Stimulated activated CD4-positive, alpha-beta T cell treated with anti-CD3 and anti-CD28 coated beads, Interleukin-1b, Interleukin-23, amount 100 ng/mL, for 24 hours (primary cell): ENCODE results near the gene RPL19.
"Not testable (repeated sequence)": the region's sequence is repeated elsewhere in the genome, so short reads cannot be mapped to it uniquely, and the experiment has no call there.

Source experiments
- DNase-seq, 4 experiments: peaks; one replicate each; pipeline ENCODE4 v3.0.0-alpha.2; 2020; ENCODE audit warnings: low read depth in 4 of 4, low spot score in 1 of 4

The RPL19 gene

GRCh38 chr17:39240631-39241030 is 40.5 kb downstream of the RPL19 start:
- no peak for DNase-seq

DNA sequence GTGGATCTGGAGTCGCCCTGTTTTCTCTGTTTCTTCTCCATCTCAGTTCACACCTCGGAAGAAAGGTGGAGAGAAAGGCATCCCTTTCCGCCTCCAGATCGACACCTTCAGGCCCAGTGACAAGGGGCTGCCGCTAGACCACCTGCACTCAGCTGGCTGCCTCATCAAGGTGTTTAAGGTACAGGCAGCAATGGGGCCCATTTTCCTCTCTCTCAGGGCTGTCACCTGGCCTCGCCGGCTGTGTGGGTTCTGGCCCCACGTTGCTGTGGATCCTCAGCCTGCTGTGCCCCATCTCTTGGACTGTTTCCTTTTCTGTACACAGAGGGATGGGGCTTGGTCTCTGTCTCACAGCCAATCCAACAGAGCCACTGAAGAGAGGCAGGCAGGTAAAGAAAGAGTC is 43.1 kb downstream of the RPL19 start:
- no peak for DNase-seq

- no peak for DNase-seq
Measured at GRCh38 chr17:39244016-39244599, 44.0 kb downstream of the RPL19 start.

- peak; percentile 79 to 87 (median 82) for DNase-seq
Measured at GRCh38 chr17:39244600-39245570, 44.8 kb downstream of the RPL19 start.

DNA sequence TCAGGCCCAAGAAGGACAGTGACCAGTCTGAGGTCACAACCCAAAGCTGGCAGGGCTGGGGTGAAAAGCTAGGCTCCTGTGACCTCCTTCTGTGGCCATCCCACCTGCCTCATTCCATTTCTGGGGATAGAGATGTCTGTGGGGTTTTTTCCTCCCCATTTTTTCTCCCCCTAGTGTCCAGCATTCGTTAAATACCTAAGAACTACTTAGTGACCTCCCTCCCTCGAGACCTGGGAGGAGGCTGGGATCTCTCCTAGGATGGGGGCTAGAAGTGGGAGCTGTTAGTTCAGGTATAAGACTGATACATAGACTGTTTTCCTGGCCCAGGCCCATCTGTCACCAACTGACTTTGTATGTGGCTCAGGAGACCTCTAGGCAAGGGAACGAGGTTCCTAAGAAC is 46.2 kb downstream of the RPL19 start:
- no peak for DNase-seq

DNA sequence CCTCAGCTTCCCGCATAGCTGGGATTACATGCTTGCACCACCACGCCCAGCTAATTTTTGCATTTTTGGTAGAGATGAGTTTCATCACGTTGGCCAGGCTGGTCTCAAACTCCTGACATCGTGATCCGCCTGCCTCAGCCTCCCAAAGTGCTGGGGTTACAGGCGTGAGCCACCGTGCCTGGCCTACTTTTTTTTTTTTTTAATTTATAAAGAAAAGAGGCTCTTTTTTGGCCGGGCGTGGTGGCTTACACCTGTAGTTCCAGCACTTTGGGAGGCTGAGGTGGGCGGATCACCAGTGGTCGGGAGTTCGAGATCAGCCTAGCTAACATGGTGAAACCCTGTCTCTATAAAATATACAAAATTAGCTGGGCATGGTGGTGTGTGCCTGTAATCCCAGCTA is 50.0 kb downstream of the RPL19 start:
- DNase-seq = not testable (repeated sequence)

- no peak for DNase-seq
Measured at GRCh38 chr17:39251997-39252396, 51.9 kb downstream of the RPL19 start.

DNA sequence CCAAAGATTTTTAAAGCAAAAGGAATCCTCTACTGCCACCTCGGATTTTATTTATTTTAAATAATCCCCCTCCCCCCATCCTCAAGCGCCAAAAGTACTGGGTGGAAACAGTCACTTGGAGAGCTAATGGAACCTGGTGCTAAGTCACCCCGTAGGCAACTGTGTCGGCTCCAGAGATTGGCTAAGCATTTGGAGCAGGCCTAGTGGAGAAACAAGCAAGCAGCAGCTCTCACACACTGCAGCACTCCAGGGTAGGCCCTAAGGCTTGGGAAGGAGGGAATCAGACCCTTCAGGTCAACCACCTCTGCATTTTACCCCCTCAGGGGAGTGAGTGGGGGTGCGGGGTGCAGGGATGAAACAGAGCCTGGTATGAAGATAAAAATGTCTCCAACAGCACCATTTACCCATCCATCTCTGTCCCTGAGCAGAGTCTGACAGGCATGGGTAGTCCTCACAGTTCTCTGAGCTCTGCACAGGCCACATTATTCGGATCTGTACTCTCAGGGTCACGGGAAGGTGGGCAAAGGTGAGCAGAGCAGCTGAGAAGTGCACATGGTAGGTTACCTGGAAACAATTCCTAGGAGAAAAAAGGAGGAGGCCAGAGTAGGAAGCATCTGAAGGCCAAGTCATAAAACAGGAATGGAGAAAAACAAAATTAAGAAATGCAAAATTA is 52.8 kb downstream of the RPL19 start:
- no peak for DNase-seq
